Fibroblast of mammary gland (primary cell): Measurements from ENCODE around the gene CDH13.

Experiments
- DNase-seq: peaks from one replicate; pipeline ENCODE4 v3.0.0-alpha.2; 2010; ENCODE audit warnings: low read depth
- H3K4me3 ChIP-seq: 2 replicates; pipeline ENCODE4 v1.5.1; 2011; ENCODE audit warnings: low read depth, mild to moderate bottlenecking, low read length, moderate library complexity; ENCODE audit not compliant: control insufficient read depth
- TF ChIP-seq, protein P1 (sequence below): conservative IDR thresholded peaks from 2 replicates; pipeline ENCODE4 v1.5.1; 2011; ENCODE audit warnings: low read depth, low read length, inconsistent platforms; ENCODE audit not compliant: control insufficient read depth, insufficient read depth

CDH13 gene

DNA sequence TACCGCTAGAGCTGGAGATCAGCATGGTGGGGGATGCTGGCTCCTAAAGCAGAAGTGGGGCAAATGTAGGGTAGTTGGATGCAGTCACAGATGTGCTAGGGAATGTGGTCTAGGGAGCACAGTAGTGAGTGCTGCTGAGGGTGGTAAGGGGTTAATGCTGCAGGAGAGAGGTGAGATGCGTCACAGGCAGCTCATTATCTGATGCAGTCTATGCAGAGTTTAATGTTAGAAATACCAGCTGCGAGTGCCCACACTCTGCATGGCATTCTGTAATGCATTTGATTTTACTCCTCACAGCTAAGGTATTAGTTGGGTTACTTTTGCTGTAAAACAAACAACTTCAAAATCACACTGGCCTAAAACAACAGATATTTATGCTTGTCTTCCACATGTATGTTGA is 689.7 kb downstream of the CDH13 start:
- TF ChIP-seq, protein P1, sequence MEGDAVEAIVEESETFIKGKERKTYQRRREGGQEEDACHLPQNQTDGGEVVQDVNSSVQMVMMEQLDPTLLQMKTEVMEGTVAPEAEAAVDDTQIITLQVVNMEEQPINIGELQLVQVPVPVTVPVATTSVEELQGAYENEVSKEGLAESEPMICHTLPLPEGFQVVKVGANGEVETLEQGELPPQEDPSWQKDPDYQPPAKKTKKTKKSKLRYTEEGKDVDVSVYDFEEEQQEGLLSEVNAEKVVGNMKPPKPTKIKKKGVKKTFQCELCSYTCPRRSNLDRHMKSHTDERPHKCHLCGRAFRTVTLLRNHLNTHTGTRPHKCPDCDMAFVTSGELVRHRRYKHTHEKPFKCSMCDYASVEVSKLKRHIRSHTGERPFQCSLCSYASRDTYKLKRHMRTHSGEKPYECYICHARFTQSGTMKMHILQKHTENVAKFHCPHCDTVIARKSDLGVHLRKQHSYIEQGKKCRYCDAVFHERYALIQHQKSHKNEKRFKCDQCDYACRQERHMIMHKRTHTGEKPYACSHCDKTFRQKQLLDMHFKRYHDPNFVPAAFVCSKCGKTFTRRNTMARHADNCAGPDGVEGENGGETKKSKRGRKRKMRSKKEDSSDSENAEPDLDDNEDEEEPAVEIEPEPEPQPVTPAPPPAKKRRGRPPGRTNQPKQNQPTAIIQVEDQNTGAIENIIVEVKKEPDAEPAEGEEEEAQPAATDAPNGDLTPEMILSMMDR = no peak
- H3K4me3 ChIP-seq = no peak overlapping the region
- no peak for DNase-seq

- TF ChIP-seq, protein P1 = no peak
- no peak for DNase-seq
- no peak overlapping the region for H3K4me3 ChIP-seq
Measured at GRCh38 chr16:83318390-83318789, 691.6 kb downstream of the CDH13 start.

GRCh38 chr16:83328936-83329335 is 702.2 kb downstream of the CDH13 start:
- DNase-seq = no peak
- TF ChIP-seq, protein P1 = no peak
- H3K4me3 ChIP-seq = no peak overlapping the region

DNA sequence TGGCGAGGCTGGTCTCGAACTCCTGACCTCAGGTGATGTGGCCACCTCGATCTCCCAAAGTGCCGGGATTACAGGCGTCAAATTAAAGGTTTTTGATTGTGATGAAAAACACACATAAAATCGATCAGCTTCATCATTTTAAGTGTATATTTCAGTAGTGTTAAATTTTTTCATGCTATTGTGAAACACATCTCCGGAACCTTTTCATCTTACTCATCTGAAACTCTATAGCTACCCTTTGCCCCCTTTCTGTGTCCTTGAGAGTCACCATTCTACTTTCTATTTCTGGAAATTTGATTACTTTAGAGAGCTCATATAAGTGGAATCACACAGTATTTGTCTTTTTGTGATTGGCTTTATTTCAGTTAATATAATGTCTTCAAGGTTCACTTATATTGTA is 702.7 kb downstream of the CDH13 start:
- H3K4me3 ChIP-seq = no peak overlapping the region
- DNase-seq = no peak
- TF ChIP-seq, protein P1 = no peak

- DNase-seq = no peak
- TF ChIP-seq, protein P1 = no peak
Measured at GRCh38 chr16:83330251-83330650, 703.5 kb downstream of the CDH13 start.

DNA sequence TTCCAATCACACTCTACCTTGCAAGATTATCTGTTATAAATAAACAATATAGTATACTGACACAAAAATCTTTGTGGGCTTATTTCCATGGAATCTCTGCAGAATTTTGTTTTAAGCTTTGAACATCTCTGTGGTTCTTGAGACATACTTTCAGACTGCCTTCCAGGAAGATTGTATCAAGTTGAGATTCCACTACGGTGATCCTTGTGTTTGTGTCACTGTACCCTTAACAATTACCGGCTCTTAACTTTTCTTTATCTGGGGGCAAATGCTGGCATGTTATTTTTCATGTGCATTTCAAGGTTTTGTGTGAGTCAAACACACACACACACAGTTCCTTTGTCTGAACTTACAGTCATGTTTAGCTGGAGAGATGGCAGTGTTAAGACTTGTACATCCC is 708.3 kb downstream of the CDH13 start:
- H3K4me3 ChIP-seq = no peak overlapping the region
- TF ChIP-seq, protein P1 = no peak
- DNase-seq = no peak

More at GRCh38 chr16:83330251-83330650, 703.5 kb downstream of the CDH13 start:
- H3K4me3 ChIP-seq = no peak overlapping the region

GRCh38 chr16:83336603-83337002 is 709.8 kb downstream of the CDH13 start:
- TF ChIP-seq, protein P1 = no peak
- DNase-seq = peak; percentile 88
- no peak overlapping the region for H3K4me3 ChIP-seq
